ENCODE data around the gene FASN. TPM values are rescaled to one million over a fixed set of nuclear protein-coding genes. Genes with fewer than 3 reads are reported as not detected.

The FASN gene
- total and polyA plus RNA-seq, 2 of the 13 experiments (the other 11 are each of a cell fraction or from before 2014, with no cell fraction given), result 51.7 to 101 TPM

DNA sequence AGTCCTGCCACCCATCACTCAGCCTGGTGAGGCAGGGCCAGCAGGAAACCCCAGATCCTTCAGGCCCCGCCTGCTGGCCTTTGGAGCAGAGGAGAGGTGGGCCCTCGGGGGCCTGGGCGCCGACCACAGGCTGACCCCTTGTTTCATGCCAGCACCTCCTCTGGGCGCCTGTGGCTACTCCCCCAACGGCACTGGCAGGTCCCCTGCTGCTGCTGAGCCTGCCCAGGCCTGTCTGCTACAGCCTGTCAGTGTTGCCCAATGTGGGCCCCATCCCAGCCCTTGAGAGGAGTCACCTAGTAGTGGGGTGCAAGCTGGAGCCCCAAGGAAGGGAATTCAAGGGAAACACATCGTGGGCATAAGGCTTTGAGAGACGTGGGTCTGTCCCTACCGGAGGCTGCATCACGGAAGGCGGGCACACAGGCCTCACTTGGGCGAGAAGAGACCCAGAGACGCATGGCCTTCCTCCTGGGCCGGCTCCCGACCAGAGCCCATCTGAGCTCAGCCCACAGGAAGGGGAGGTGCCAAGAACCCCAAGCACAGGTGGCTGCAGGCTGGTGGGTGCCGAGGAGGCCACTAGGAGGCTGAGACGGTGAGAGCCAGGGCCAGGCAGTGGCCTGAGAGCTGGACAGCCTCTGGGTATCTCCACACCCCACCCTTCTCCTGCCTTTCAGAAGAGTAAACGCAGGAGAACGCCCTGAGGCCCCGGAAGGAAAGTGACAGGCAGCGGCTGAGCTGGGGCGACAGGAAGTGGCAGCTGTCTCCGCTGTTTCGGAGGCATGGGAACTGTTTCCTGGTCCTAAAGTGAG lies 8.0 kb upstream of the FASN start (continued):
- TF ChIP-seq, protein P1, sequence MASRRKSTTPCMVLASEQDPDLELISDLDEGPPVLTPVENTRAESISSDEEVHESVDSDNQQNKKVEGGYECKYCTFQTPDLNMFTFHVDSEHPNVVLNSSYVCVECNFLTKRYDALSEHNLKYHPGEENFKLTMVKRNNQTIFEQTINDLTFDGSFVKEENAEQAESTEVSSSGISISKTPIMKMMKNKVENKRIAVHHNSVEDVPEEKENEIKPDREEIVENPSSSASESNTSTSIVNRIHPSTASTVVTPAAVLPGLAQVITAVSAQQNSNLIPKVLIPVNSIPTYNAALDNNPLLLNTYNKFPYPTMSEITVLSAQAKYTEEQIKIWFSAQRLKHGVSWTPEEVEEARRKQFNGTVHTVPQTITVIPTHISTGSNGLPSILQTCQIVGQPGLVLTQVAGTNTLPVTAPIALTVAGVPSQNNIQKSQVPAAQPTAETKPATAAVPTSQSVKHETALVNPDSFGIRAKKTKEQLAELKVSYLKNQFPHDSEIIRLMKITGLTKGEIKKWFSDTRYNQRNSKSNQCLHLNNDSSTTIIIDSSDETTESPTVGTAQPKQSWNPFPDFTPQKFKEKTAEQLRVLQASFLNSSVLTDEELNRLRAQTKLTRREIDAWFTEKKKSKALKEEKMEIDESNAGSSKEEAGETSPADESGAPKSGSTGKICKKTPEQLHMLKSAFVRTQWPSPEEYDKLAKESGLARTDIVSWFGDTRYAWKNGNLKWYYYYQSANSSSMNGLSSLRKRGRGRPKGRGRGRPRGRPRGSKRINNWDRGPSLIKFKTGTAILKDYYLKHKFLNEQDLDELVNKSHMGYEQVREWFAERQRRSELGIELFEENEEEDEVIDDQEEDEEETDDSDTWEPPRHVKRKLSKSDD (CRISPR knock-in tag; IDR thresholded peaks at IDR 0.05; ENCODE audit: low read depth), result peak; percentile 80; the same call in 1 of the 2 replicates
- TF ChIP-seq KDM4B (CRISPR knock-in tag; IDR thresholded peaks at IDR 0.05), result no peak
- TF ChIP-seq, protein P2, sequence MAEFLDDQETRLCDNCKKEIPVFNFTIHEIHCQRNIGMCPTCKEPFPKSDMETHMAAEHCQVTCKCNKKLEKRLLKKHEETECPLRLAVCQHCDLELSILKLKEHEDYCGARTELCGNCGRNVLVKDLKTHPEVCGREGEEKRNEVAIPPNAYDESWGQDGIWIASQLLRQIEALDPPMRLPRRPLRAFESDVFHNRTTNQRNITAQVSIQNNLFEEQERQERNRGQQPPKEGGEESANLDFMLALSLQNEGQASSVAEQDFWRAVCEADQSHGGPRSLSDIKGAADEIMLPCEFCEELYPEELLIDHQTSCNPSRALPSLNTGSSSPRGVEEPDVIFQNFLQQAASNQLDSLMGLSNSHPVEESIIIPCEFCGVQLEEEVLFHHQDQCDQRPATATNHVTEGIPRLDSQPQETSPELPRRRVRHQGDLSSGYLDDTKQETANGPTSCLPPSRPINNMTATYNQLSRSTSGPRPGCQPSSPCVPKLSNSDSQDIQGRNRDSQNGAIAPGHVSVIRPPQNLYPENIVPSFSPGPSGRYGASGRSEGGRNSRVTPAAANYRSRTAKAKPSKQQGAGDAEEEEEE (CRISPR knock-in tag; IDR thresholded peaks at IDR 0.05; ENCODE audit: borderline replicate concordance), result no peak
- TF ChIP-seq TAF1 (CRISPR knock-in tag; IDR thresholded peaks at IDR 0.05), result peak; percentile 86
- TF ChIP-seq SRSF9 (IDR thresholded peaks at IDR 0.05; ENCODE audit: borderline replicate concordance, insufficient read depth, low read depth, low read length, poor library complexity, severe bottlenecking), result no peak
- TF ChIP-seq, protein P3, sequence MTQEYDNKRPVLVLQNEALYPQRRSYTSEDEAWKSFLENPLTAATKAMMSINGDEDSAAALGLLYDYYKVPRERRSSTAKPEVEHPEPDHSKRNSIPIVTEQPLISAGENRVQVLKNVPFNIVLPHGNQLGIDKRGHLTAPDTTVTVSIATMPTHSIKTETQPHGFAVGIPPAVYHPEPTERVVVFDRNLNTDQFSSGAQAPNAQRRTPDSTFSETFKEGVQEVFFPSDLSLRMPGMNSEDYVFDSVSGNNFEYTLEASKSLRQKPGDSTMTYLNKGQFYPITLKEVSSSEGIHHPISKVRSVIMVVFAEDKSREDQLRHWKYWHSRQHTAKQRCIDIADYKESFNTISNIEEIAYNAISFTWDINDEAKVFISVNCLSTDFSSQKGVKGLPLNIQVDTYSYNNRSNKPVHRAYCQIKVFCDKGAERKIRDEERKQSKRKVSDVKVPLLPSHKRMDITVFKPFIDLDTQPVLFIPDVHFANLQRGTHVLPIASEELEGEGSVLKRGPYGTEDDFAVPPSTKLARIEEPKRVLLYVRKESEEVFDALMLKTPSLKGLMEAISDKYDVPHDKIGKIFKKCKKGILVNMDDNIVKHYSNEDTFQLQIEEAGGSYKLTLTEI (CRISPR knock-in tag; conservative IDR thresholded peaks at IDR 0.05), result no peak
- TF ChIP-seq DNMT1 (CRISPR knock-in tag; IDR thresholded peaks at IDR 0.05), result no peak
- peak; percentile 96 for TF ChIP-seq ZNF468 (CRISPR knock-in tag; IDR thresholded peaks at IDR 0.05)
- TF ChIP-seq, protein P4, sequence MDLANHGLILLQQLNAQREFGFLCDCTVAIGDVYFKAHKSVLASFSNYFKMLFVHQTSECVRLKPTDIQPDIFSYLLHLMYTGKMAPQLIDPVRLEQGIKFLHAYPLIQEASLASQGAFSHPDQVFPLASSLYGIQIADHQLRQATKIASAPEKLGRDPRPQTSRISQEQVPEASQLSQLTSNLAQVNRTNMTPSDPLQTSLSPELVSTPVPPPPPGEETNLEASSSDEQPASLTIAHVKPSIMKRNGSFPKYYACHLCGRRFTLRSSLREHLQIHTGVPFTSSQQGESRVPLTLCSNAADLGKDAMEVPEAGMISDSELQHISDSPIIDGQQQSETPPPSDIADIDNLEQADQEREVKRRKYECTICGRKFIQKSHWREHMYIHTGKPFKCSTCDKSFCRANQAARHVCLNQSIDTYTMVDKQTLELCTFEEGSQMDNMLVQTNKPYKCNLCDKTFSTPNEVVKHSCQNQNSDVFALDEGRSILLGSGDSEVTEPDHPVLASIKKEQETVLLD (CRISPR knock-in tag; IDR thresholded peaks at IDR 0.05; ENCODE audit: low read depth), result 0 out of 2 replicates have a peak, but pooled peaks have one; percentile 38
- peak; percentile 65 for TF ChIP-seq NCOA2 (CRISPR knock-in tag; IDR thresholded peaks at IDR 0.05)
- no peak for TF ChIP-seq NCOA1 (CRISPR knock-in tag; IDR thresholded peaks at IDR 0.05)
- peak; percentile 90 for TF ChIP-seq ZSCAN25 (CRISPR knock-in tag; IDR thresholded peaks at IDR 0.05)
- TF ChIP-seq, protein P5, sequence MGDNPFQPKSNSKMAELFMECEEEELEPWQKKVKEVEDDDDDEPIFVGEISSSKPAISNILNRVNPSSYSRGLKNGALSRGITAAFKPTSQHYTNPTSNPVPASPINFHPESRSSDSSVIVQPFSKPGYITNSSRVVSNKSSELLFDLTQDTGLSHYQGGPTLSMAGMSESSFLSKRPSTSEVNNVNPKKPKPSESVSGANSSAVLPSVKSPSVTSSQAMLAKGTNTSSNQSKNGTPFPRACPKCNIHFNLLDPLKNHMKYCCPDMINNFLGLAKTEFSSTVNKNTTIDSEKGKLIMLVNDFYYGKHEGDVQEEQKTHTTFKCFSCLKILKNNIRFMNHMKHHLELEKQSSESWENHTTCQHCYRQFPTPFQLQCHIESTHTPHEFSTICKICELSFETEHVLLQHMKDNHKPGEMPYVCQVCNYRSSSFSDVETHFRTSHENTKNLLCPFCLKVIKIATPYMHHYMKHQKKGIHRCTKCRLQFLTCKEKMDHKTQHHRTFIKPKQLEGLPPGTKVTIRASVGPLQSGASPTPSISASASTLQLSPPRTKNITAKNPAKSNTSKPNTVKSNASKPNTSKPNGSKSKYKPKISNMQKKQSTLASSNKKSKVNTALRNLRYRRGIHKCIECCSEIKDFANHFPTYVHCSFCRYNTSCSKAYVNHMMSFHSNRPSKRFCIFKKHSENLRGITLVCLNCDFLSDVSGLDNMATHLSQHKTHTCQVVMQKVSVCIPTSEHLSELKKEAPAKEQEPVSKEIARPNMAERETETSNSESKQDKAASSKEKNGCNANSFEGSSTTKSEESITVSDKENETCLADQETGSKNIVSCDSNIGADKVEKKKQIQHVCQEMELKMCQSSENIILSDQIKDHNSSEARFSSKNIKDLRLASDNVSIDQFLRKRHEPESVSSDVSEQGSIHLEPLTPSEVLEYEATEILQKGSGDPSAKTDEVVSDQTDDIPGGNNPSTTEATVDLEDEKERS (CRISPR knock-in tag; IDR thresholded peaks at IDR 0.05), result peak; percentile 83; the same call in 1 of the 2 replicates
- no peak for TF ChIP-seq ZNF879 (CRISPR knock-in tag; IDR thresholded peaks at IDR 0.05)
- TF ChIP-seq FOXP1 (IDR thresholded peaks at IDR 0.05), result no peak
- peak; percentile 43; the same call in 1 of the 2 replicates for TF ChIP-seq FOXP1 (CRISPR knock-in tag; IDR thresholded peaks at IDR 0.05)
- TF ChIP-seq XBP1 (CRISPR knock-in tag; IDR thresholded peaks at IDR 0.05), result peak; percentile 70; the same call in 1 of the 2 replicates
- no peak for TF ChIP-seq SRSF4 (IDR thresholded peaks at IDR 0.05; ENCODE audit: low read depth, low read length, poor library complexity, severe bottlenecking)
- TF ChIP-seq GATAD2A (CRISPR knock-in tag; IDR thresholded peaks at IDR 0.05), result peak; percentile 89

Measured in HepG2 (cell line).